ENCODE data around the gene RBMS2.

Gene RBMS2

GRCh38 chr12:56520048-56520447, 1.6 kb upstream of the RBMS2 start:
- in situ Hi-C loops (cut with HindIII; ENCODE audit: low sequenced_read_pairs): loop anchor here (5.0 kb wide), 1 partner anchor 52 kb away; no protein-coding TSS in a partner anchor
- no peak overlapping the region for H3K4me3 ChIP-seq (ENCODE audit: low read depth, low read length)
- TF ChIP-seq, protein P1, sequence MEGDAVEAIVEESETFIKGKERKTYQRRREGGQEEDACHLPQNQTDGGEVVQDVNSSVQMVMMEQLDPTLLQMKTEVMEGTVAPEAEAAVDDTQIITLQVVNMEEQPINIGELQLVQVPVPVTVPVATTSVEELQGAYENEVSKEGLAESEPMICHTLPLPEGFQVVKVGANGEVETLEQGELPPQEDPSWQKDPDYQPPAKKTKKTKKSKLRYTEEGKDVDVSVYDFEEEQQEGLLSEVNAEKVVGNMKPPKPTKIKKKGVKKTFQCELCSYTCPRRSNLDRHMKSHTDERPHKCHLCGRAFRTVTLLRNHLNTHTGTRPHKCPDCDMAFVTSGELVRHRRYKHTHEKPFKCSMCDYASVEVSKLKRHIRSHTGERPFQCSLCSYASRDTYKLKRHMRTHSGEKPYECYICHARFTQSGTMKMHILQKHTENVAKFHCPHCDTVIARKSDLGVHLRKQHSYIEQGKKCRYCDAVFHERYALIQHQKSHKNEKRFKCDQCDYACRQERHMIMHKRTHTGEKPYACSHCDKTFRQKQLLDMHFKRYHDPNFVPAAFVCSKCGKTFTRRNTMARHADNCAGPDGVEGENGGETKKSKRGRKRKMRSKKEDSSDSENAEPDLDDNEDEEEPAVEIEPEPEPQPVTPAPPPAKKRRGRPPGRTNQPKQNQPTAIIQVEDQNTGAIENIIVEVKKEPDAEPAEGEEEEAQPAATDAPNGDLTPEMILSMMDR (IDR thresholded peaks at IDR 0.05; ENCODE audit: low read depth, low read length, missing control alignments): no peak
- DNase-seq (ENCODE audit: low read depth): no peak

GRCh38 chr12:56520506-56520905, 1.1 kb upstream of the RBMS2 start:
- in situ Hi-C loops (cut with HindIII; ENCODE audit: low sequenced_read_pairs): loop anchor here (5.0 kb wide), 1 partner anchor 52 kb away; no protein-coding TSS in a partner anchor
- DNase-seq (ENCODE audit: low read depth): no peak
- no peak overlapping the region for H3K4me3 ChIP-seq (ENCODE audit: low read depth, low read length)
- TF ChIP-seq, protein P1 (IDR thresholded peaks at IDR 0.05; ENCODE audit: low read depth, low read length, missing control alignments): no peak

DNA sequence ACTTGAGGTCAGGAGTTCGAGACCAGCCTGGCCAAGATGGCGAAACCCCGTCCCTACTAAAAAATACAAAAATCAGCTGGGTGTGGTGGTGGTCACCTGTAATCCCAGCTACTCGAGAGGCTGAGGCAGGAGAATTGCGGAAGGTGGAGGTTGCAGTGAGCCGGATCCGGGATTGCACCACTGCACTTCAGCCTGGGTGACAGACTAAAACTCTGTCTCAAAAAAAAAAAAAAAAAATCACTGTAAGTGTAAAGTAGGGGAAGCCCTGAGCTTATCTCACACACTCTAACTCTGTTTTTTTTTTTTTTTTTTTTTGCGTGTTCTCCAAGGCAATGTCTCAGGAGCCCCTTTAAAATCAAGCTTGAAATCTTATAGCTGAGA, 421 bp upstream of the RBMS2 start:
- no peak for DNase-seq (ENCODE audit: low read depth)
- in situ Hi-C loops (cut with HindIII; ENCODE audit: low sequenced_read_pairs): loop anchor here (5.0 kb wide), 1 partner anchor 51 kb away; no protein-coding TSS in a partner anchor
- TF ChIP-seq, protein P1 (IDR thresholded peaks at IDR 0.05; ENCODE audit: low read depth, low read length, missing control alignments): no peak
- H3K4me3 ChIP-seq (ENCODE audit: low read depth, low read length): peak overlapping the region; percentile 72

DNA sequence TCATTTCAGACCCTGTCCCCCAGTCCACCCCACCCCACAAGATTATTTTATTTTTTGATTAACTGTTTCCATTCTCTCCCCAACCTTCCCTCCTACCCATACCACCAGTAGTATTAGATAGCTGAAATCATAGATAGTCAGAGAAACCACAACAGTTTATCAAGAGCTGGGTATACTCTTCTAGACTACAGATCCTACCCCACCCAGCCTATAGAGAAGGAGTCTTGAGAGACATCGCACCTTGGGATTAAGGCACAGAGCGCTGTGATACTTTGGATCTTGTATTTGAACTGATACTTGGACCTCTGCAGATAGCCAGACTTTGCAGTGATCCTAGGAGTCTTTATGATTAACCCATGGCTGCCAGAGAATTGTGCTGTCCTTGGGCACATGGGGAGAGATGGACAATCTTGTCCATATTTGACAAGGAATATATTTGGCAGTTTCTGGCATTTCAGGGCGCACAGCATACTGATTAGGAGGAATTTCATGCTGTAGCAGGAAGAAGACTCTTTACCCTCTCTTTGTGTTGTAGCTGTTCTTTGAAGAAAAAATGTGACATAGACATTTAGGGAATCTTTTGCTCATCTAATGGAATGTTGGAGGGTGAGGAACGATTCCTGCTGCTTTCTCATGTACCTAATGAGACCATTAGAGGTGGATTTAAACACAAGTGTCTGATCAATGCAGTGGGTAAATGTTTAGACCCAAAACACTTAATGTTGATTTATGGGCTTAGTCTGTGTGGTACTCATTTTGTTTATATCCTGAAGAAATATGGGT, 982 bp downstream of the RBMS2 start:
- in situ Hi-C loops (cut with HindIII; ENCODE audit: low sequenced_read_pairs): loop anchor here (5.0 kb wide), 1 partner anchor 50 kb away; no protein-coding TSS in a partner anchor
- H3K4me3 ChIP-seq (ENCODE audit: low read depth, low read length): peak overlapping the region; percentile 72
- TF ChIP-seq, protein P1 (IDR thresholded peaks at IDR 0.05; ENCODE audit: low read depth, low read length, missing control alignments): no peak
- no peak for DNase-seq (ENCODE audit: low read depth)

- no peak overlapping the region for H3K4me3 ChIP-seq (ENCODE audit: low read depth, low read length)
- in situ Hi-C loops (cut with HindIII; ENCODE audit: low sequenced_read_pairs): no loop called here
- no peak for DNase-seq (ENCODE audit: low read depth)
- TF ChIP-seq, protein P1 (IDR thresholded peaks at IDR 0.05; ENCODE audit: low read depth, low read length, missing control alignments): no peak
Measured at GRCh38 chr12:56528846-56529245, 7.2 kb downstream of the RBMS2 start.

DNA sequence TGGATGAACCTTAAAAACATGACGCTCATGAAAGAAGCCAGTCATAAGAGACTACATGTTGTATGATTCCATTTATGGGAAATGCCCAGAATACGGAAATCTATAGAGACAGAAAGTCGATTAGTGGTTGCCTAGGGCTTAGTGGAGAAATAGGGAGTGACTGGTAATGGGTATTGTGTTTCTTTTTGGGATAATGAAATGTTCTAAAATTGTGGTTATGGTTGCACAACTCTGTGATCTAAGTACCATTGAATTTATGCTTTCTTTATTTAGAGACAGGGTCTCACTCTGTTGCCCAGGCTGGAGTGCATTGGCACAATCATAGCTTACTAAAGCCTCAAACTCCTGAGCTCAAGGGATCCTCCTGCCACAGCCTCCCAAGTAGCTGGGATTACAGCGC, 8.0 kb downstream of the RBMS2 start:
- DNase-seq (ENCODE audit: low read depth): no peak
- H3K4me3 ChIP-seq (ENCODE audit: low read depth, low read length): no peak overlapping the region
- in situ Hi-C loops (cut with HindIII; ENCODE audit: low sequenced_read_pairs): no loop called here
- TF ChIP-seq, protein P1 (IDR thresholded peaks at IDR 0.05; ENCODE audit: low read depth, low read length, missing control alignments): no peak

All from astrocyte of the cerebellum (primary cell).